ENCODE results near the gene RAI2.

The RAI2 gene

DNA sequence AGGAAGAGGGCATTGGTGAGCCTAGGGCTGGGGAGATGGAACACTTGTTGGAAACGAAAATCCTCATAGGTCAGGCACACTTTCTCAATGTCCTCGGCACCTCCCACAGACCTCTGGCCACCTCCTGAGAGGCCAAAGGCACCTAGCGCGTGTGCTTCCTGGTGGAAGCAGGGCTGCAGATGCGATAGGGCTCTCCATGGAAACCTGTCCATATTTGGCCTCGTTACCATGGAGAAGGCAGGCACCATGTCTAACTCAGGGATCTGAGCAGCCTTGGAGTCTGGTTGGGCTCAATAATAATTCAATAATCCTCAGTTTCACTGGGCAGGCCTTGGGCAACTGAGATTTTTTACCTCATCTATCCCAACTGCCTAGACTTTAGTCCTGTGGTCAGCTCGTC lies 58.3 kb downstream of the RAI2 start:
- H3K27ac ChIP-seq (ENCODE audit: low read length) = no peak overlapping the region
- no peak overlapping the region for H3K9ac ChIP-seq (ENCODE audit: low read length)
- H3K79me2 ChIP-seq (ENCODE audit: low read length) = no peaks in the 10 kb centered on the region
- no peaks in the 10 kb centered on the region for H3K4me1 ChIP-seq (ENCODE audit: low read length)
- H4K20me1 ChIP-seq (ENCODE audit: insufficient read depth, low read length) = no peaks in the 10 kb centered on the region
- no peak overlapping the region for H2AFZ ChIP-seq (ENCODE audit: low read depth, low read length)
- H3K27me3 ChIP-seq (ENCODE audit: low read depth, low read length) = no peaks in the 10 kb centered on the region
- no peaks in the 10 kb centered on the region for H3K9me3 ChIP-seq (ENCODE audit: insufficient read depth, low read length)
- no peak for TF ChIP-seq EZH2phosphoT487 (IDR thresholded peaks at IDR 0.05; ENCODE audit: low read depth)
- no peak for TF ChIP-seq CTCF (IDR thresholded peaks at IDR 0.05; ENCODE audit: low read depth, low read length)
- no peaks in the 10 kb centered on the region for H3K36me3 ChIP-seq (replicated peaks; ENCODE audit: low read depth, low read length)
- H3K4me3 ChIP-seq (ENCODE audit: low read length) = no peak overlapping the region
- no peak overlapping the region for H3K4me2 ChIP-seq (ENCODE audit: low read length)

DNA sequence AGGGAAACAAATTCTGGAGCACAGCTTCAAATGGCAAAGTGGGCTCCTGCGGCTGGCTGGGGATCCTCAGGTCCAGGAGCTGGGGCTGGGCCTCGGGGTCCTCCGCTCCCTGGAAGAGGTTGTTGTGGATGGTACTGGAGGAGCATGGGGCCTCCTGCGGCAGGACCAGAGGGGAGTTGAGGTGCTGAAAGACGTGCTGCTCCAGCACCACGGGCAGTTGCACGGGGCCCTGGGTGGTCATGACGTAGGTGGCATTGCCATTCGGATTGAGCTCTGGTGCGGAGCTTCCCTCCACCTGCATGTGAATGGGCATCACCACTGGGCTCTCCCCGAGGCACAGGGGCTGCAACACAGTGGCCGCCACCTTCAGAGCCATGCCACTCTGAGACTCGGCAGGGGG lies 59.7 kb downstream of the RAI2 start:
- H4K20me1 ChIP-seq (ENCODE audit: insufficient read depth, low read length) = no peaks in the 10 kb centered on the region
- H3K79me2 ChIP-seq (ENCODE audit: low read length) = no peaks in the 10 kb centered on the region
- H3K27me3 ChIP-seq (ENCODE audit: low read depth, low read length) = no peaks in the 10 kb centered on the region
- H3K4me1 ChIP-seq (ENCODE audit: low read length) = no peaks in the 10 kb centered on the region
- no peak overlapping the region for H3K9ac ChIP-seq (ENCODE audit: low read length)
- no peak overlapping the region for H2AFZ ChIP-seq (ENCODE audit: low read depth, low read length)
- H3K4me2 ChIP-seq (ENCODE audit: low read length) = no peak overlapping the region
- no peak overlapping the region for H3K27ac ChIP-seq (ENCODE audit: low read length)
- TF ChIP-seq CTCF (IDR thresholded peaks at IDR 0.05; ENCODE audit: low read depth, low read length) = no peak
- TF ChIP-seq EZH2phosphoT487 (IDR thresholded peaks at IDR 0.05; ENCODE audit: low read depth) = no peak
- H3K9me3 ChIP-seq (ENCODE audit: insufficient read depth, low read length) = no peaks in the 10 kb centered on the region
- no peak overlapping the region for H3K4me3 ChIP-seq (ENCODE audit: low read length)
- H3K36me3 ChIP-seq (replicated peaks; ENCODE audit: low read depth, low read length) = no peaks in the 10 kb centered on the region

DNA sequence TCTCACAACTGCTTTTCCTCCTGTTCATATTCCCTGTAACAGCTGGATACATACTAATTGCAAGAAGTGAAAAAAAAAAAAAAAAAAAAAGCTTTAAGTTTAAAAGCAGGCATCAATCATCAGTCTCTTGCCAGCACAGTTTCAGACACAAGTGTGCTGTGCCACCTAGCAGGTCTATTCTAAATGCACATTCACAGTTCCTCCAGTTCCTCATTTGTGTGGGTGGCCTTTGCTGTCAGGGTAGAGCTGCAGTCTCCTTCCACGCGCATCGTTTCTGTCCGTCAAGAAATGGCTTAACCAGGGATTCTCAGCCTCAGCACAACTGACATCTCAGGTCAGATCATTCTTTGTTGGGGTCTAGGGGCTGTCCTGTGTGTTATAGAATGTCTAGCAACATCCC lies 62.2 kb downstream of the RAI2 start:
- no peak overlapping the region for H3K4me3 ChIP-seq (ENCODE audit: low read length)
- TF ChIP-seq EZH2phosphoT487 (IDR thresholded peaks at IDR 0.05; ENCODE audit: low read depth) (no peak), CTCF (IDR thresholded peaks at IDR 0.05; ENCODE audit: low read depth, low read length) (no peak)
- H3K4me1 ChIP-seq (ENCODE audit: low read length) = no peaks in the 10 kb centered on the region
- no peak overlapping the region for H3K27ac ChIP-seq (ENCODE audit: low read length)
- no peaks in the 10 kb centered on the region for H3K36me3 ChIP-seq (replicated peaks; ENCODE audit: low read depth, low read length)
- H4K20me1 ChIP-seq (ENCODE audit: insufficient read depth, low read length) = no peaks in the 10 kb centered on the region
- H3K9me3 ChIP-seq (ENCODE audit: insufficient read depth, low read length) = no peaks in the 10 kb centered on the region
- H3K4me2 ChIP-seq (ENCODE audit: low read length) = no peak overlapping the region
- H2AFZ ChIP-seq (ENCODE audit: low read depth, low read length) = no peak overlapping the region
- H3K27me3 ChIP-seq (ENCODE audit: low read depth, low read length) = no peaks in the 10 kb centered on the region
- no peaks in the 10 kb centered on the region for H3K79me2 ChIP-seq (ENCODE audit: low read length)
- no peak overlapping the region for H3K9ac ChIP-seq (ENCODE audit: low read length)

- H3K27ac ChIP-seq (ENCODE audit: low read length) = no peak overlapping the region
- H3K4me3 ChIP-seq (ENCODE audit: low read length) = no peak overlapping the region
- no peaks in the 10 kb centered on the region for H3K27me3 ChIP-seq (ENCODE audit: low read depth, low read length)
- no peak overlapping the region for H3K9ac ChIP-seq (ENCODE audit: low read length)
- H3K79me2 ChIP-seq (ENCODE audit: low read length) = no peaks in the 10 kb centered on the region
- H2AFZ ChIP-seq (ENCODE audit: low read depth, low read length) = no peak overlapping the region
- no peaks in the 10 kb centered on the region for H3K4me1 ChIP-seq (ENCODE audit: low read length)
- TF ChIP-seq CTCF (IDR thresholded peaks at IDR 0.05; ENCODE audit: low read depth, low read length) = no peak
- TF ChIP-seq EZH2phosphoT487 (IDR thresholded peaks at IDR 0.05; ENCODE audit: low read depth) = no peak
- no peaks in the 10 kb centered on the region for H4K20me1 ChIP-seq (ENCODE audit: insufficient read depth, low read length)
- H3K36me3 ChIP-seq (replicated peaks; ENCODE audit: low read depth, low read length) = no peaks in the 10 kb centered on the region
- H3K9me3 ChIP-seq (ENCODE audit: insufficient read depth, low read length) = no peaks in the 10 kb centered on the region
- no peak overlapping the region for H3K4me2 ChIP-seq (ENCODE audit: low read length)
These were observed 68.3 kb downstream of the RAI2 start for GRCh38 chrX:17792826-17793225.
